IMR-90 (cell line): ENCODE results near the gene SENP7. TPM values are rescaled to one million over a fixed set of nuclear protein-coding genes. Genes with fewer than 3 reads are reported as not detected.

Experiments
- ATAC-seq: fragments of 200-7000 bp; cut with Tn5 transposase; 2 replicates; pipeline ENCODE4 v1.9.1; 2020; ENCODE audit warnings: low read depth, mild to moderate bottlenecking, moderate library complexity
- BruUV-seq: library from RNA; stranded (reverse); fragments of 400-500 nt; replicated peaks from 2 replicates; lab custom pipeline; 2021; lab: Mats Ljungman, UMichigan
- CTCF ChIA-PET: fragments of 300-600 bp; formaldehyde crosslinking; extraction: SDS; loops from one replicate; lab custom pipeline; 2021; ENCODE audit warnings: antibody characterized with exemption; lab: Yijun Ruan, JAX
- POLR2A ChIA-PET: fragments of 300-600 bp; sonication (Branson Sonifier 250); formaldehyde crosslinking; loops from one replicate; lab custom pipeline; 2022; ENCODE audit warnings: antibody characterized with exemption; ENCODE audit not compliant: unreplicated experiment; lab: Charles Lee
- DNase-seq: peaks from one replicate; pipeline ENCODE4 v3.0.0; 2013
- H2AFZ ChIP-seq: replicated peaks from 2 replicates; pipeline ENCODE3; 2013; ENCODE audit warnings: low read length, mild to moderate bottlenecking; ENCODE audit not compliant: poor library complexity
- H2AK5ac ChIP-seq: 2 replicates; pipeline ENCODE4 v1.6.1; 2013; ENCODE audit warnings: low read depth, low read length, inconsistent platforms
- H2AK9ac ChIP-seq: replicated peaks from 2 replicates; pipeline ENCODE3; 2013; ENCODE audit warnings: mild to moderate bottlenecking, low read depth, low read length, moderate library complexity; ENCODE audit not compliant: poor library complexity
- H2BK120ac ChIP-seq: 2 replicates; pipeline ENCODE4 v1.6.1; 2013; ENCODE audit warnings: low read depth, low read length, inconsistent platforms
- H2BK15ac ChIP-seq: 3 replicates; pipeline ENCODE4 v1.6.1; 2013; ENCODE audit warnings: low read depth, low read length, inconsistent platforms
- H2BK20ac ChIP-seq: 2 replicates; pipeline ENCODE4 v1.6.1; 2013; ENCODE audit warnings: low read depth, mild to moderate bottlenecking, inconsistent platforms, low read length, moderate library complexity
- H2BK5ac ChIP-seq: 2 replicates; pipeline ENCODE4 v1.6.1; 2013; ENCODE audit warnings: mild to moderate bottlenecking, low read depth, low read length, inconsistent platforms; ENCODE audit not compliant: poor library complexity, severe bottlenecking
- H3K14ac ChIP-seq: replicated peaks from 2 replicates; pipeline ENCODE4 v1.6.1; 2013; ENCODE audit warnings: low read depth, low read length, inconsistent platforms
- H3K18ac ChIP-seq: 2 replicates; pipeline ENCODE4 v1.6.1; 2013; ENCODE audit warnings: low read depth, low read length, control low read depth
- H3K23ac ChIP-seq: 2 replicates; pipeline ENCODE4 v1.6.1; 2013; ENCODE audit warnings: low read depth, low read length, inconsistent platforms
- H3K27ac ChIP-seq: 2 replicates; pipeline ENCODE4 v1.5.1; 2013; ENCODE audit warnings: mild to moderate bottlenecking, control low read depth, low read length; ENCODE audit not compliant: insufficient read depth
- H3K27me3 ChIP-seq: 2 replicates; pipeline ENCODE4 v1.6.1; 2013; ENCODE audit warnings: low read length; ENCODE audit not compliant: control insufficient read depth, insufficient read depth
- H3K36me3 ChIP-seq: 2 replicates; pipeline ENCODE4 v1.6.1; 2013; ENCODE audit warnings: low read length, mixed read lengths; ENCODE audit not compliant: control insufficient read depth, insufficient read depth
- H3K4ac ChIP-seq: 2 replicates; pipeline ENCODE4 v1.6.1; 2013; ENCODE audit warnings: low read depth, low read length, inconsistent platforms
- H3K4me1 ChIP-seq: 2 replicates; pipeline ENCODE4 v1.6.1; 2013; ENCODE audit warnings: low read length, mixed read lengths; ENCODE audit not compliant: control insufficient read depth, insufficient read depth
- H3K4me2 ChIP-seq: 2 replicates; pipeline ENCODE4 v1.6.1; 2013; ENCODE audit warnings: low read depth, mild to moderate bottlenecking, control low read depth, low read length, moderate library complexity
- H3K4me3 ChIP-seq: 2 replicates; pipeline ENCODE4 v1.5.1; 2013; ENCODE audit warnings: low read depth, mild to moderate bottlenecking, control low read depth, low read length, moderate library complexity; ENCODE audit not compliant: insufficient read depth
- H3K56ac ChIP-seq: 2 replicates; pipeline ENCODE4 v1.6.1; 2013; ENCODE audit warnings: low read length, inconsistent platforms; ENCODE audit not compliant: insufficient read depth; ENCODE audit errors: extremely low read depth
- H3K79me1 ChIP-seq, 2 experiments: 2 replicates each; pipeline ENCODE4 v1.6.1; 2013; ENCODE audit warnings: low read length in 2 of 2, inconsistent platforms in 1 of 2, low read depth in 1 of 2
- H3K9ac ChIP-seq: 2 replicates; pipeline ENCODE4 v1.6.1; 2013; ENCODE audit warnings: low read depth, low read length, control low read depth
- H3K9me1 ChIP-seq: 2 replicates; pipeline ENCODE4 v1.6.1; 2013; ENCODE audit warnings: low read length, inconsistent platforms; ENCODE audit not compliant: insufficient read depth
- H3K9me3 ChIP-seq: 2 replicates; pipeline ENCODE4 v1.6.1; 2013; ENCODE audit warnings: low read length; ENCODE audit not compliant: control insufficient read depth, insufficient read depth
- H4K20me1 ChIP-seq: 2 replicates; pipeline ENCODE4 v1.6.1; 2013; ENCODE audit warnings: low read length, inconsistent platforms; ENCODE audit not compliant: insufficient read depth
- H4K5ac ChIP-seq: 2 replicates; pipeline ENCODE4 v1.6.1; 2013; ENCODE audit warnings: mild to moderate bottlenecking, low read depth, low read length, control low read depth
- H4K8ac ChIP-seq, 2 experiments: 2 replicates each; pipeline ENCODE4 v1.6.1; 2013; ENCODE audit warnings: low read depth in 2 of 2, low read length in 2 of 2, control low read depth in 1 of 2, inconsistent platforms in 1 of 2
- H4K91ac ChIP-seq: 2 replicates; pipeline ENCODE4 v1.6.1; 2013; ENCODE audit warnings: low read depth, low read length, inconsistent platforms; ENCODE audit not compliant: insufficient read depth
- BHLHE40 ChIP-seq: fragments of 150-350 bp; IDR thresholded peaks from 2 replicates; pipeline ENCODE4 v1.6.1; 2016; ENCODE audit warnings: mild to moderate bottlenecking, low read depth, low read length
- FOS ChIP-seq: fragments of 150-350 bp; IDR thresholded peaks from 2 replicates; pipeline ENCODE4 v1.6.1; 2016; ENCODE audit warnings: low read depth, low read length
- SMC3 ChIP-seq: fragments of 150-350 bp; IDR thresholded peaks from 2 replicates; pipeline ENCODE4 v1.6.1; 2016; ENCODE audit warnings: low read depth, mild to moderate bottlenecking, antibody characterized with exemption, low read length, moderate library complexity
- WGBS, 2 experiments: methylation state at CpG; one replicate each; pipeline versions ENCODE4 v1.1.5 to v1.1.7; 2013; ENCODE audit warnings: missing lambda C conversion rate in 2 of 2; ENCODE audit not compliant: insufficient read length in 1 of 2; ENCODE audit errors: extremely low coverage in 2 of 2; 5-methylcytosine and 5-hydroxymethylcytosine counted together
- dilution Hi-C: fragments of 300-500 bp; cut with HindIII; formaldehyde crosslinking; loops from one replicate; pipeline ENCODE4 v1.14.3; 2018; ENCODE audit warnings: low sequenced_read_pairs; ENCODE audit not compliant: unreplicated experiment
- in situ Hi-C: fragments of 300-500 bp; cut with MboI; formaldehyde crosslinking; loops from 3 replicates; pipeline ENCODE4 v1.14.3; 2019; ENCODE audit warnings: low sequenced_read_pairs, inconsistent platforms, mixed read lengths
- intact Hi-C: fragments of 100-400 bp; cut with micrococcal nuclease; formaldehyde crosslinking; loops from 2 replicates; pipeline ENCODE4 v1.10.0; 2022
- polyA plus RNA-seq, 3 experiments: library from polyadenylated mRNA; depleted of rRNA; stranded (reverse); fragments of >200 nt; gene quantifications; 2 replicates each; pipeline ENCODE4 v1.2.3, GENCODE V29; 2012; ENCODE audit warnings: low replicate concordance in 1 of 3
- total RNA-seq: library from RNA; depleted of rRNA; stranded (reverse); fragments of >200 nt; gene quantifications from 2 replicates; pipeline ENCODE4 v1.2.3, GENCODE V29; 2012
- TF ChIP-seq, protein P1 (sequence below): conservative IDR thresholded peaks from 2 replicates; pipeline ENCODE4 v1.5.1; 2012; ENCODE audit warnings: mild to moderate bottlenecking, low read depth, low read length, improper control_type of control experiment
- TF ChIP-seq, protein P2 (sequence below): fragments of 150-350 bp; IDR thresholded peaks from 2 replicates; pipeline ENCODE4 v1.6.1; 2017; ENCODE audit warnings: mild to moderate bottlenecking, antibody characterized with exemption, low read length, low read depth

SENP7 gene
- total and polyA plus RNA-seq, 2 of the 4 experiments (the other 2 are of a cell fraction), result 5.5 to 8.4 TPM

DNA sequence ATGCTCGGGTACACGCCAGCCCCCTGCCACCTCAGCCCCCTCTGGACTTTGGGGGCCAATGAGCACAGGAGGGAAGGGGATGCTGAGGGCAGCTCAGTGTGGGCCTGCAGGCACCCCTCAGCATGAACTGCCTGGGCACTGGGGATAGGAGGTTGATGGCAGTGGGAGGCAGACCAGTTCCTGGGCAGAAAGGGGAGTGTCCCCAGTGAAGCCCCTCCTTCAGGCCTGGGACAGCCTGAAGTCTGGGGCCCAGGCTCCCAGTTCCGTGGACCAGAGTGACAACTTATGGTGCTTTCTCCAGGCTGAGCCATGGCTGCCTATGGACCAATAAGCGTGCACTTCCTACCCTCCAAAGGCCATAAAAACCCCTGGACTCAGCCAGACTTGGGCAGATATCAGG lies 129.4 kb downstream of the SENP7 start:
- no peak overlapping the region for H4K91ac ChIP-seq
- H3K36me3 ChIP-seq, result no peaks in the 10 kb centered on the region
- H3K79me1 ChIP-seq, result peaks cover 16 to 34% of the 10 kb centered on the region in 2 experiments; a peak in 3 of 4 replicates
- H2BK20ac ChIP-seq, result no peak overlapping the region
- no peak overlapping the region for H3K9ac ChIP-seq
- H2BK15ac ChIP-seq, result no peak overlapping the region
- H4K8ac ChIP-seq, result no peak overlapping the region
- H2AK9ac ChIP-seq, result no peak overlapping the region
- H3K4ac ChIP-seq, result no peak overlapping the region
- WGBS, 2 experiments, result 100% methylated on average over 1 of the region's 4 CpGs; no CpG with 5 or more reads in 1 of the 2 experiments
- ATAC-seq (no peak), DNase-seq (no peak)
- no peaks in the 10 kb centered on the region; the same call in 1 of the 2 replicates for H4K20me1 ChIP-seq
- no peak overlapping the region for H2BK120ac ChIP-seq
- peaks cover 2% of the 10 kb centered on the region; the same call in 1 of the 2 replicates for H3K4me1 ChIP-seq
- H3K9me1 ChIP-seq, result peaks cover 4% of the 10 kb centered on the region; the same call in 1 of the 2 replicates
- ChIA-PET POLR2A (no interaction called here), CTCF (interaction anchor here (0.6 kb wide), 1 partner anchor 19 kb away, joined by 5 read pairs; no protein-coding TSS in a partner anchor)
- dilution Hi-C loops (no loop called here), intact Hi-C loops (loop anchor here (2.0 kb wide), 1 partner anchor 187 kb away; no protein-coding TSS in a partner anchor), in situ Hi-C loops (no loop called here)
- peaks cover 3% of the 10 kb centered on the region for H3K9me3 ChIP-seq
- BruUV-seq, result no TSS peak
- TF ChIP-seq, protein P1, sequence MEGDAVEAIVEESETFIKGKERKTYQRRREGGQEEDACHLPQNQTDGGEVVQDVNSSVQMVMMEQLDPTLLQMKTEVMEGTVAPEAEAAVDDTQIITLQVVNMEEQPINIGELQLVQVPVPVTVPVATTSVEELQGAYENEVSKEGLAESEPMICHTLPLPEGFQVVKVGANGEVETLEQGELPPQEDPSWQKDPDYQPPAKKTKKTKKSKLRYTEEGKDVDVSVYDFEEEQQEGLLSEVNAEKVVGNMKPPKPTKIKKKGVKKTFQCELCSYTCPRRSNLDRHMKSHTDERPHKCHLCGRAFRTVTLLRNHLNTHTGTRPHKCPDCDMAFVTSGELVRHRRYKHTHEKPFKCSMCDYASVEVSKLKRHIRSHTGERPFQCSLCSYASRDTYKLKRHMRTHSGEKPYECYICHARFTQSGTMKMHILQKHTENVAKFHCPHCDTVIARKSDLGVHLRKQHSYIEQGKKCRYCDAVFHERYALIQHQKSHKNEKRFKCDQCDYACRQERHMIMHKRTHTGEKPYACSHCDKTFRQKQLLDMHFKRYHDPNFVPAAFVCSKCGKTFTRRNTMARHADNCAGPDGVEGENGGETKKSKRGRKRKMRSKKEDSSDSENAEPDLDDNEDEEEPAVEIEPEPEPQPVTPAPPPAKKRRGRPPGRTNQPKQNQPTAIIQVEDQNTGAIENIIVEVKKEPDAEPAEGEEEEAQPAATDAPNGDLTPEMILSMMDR, result no peak
- TF ChIP-seq SMC3, result no peak
- TF ChIP-seq BHLHE40, result no peak
- no peak for TF ChIP-seq FOS
- TF ChIP-seq, protein P2, sequence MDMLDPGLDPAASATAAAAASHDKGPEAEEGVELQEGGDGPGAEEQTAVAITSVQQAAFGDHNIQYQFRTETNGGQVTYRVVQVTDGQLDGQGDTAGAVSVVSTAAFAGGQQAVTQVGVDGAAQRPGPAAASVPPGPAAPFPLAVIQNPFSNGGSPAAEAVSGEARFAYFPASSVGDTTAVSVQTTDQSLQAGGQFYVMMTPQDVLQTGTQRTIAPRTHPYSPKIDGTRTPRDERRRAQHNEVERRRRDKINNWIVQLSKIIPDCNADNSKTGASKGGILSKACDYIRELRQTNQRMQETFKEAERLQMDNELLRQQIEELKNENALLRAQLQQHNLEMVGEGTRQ, result no peak
- H2AFZ ChIP-seq, result no peak overlapping the region
- no peak overlapping the region for H3K18ac ChIP-seq
- no peak overlapping the region for H3K14ac ChIP-seq
- no peak overlapping the region for H2BK5ac ChIP-seq
- H3K4me3 ChIP-seq, result no peak overlapping the region
- H2AK5ac ChIP-seq, result no peak overlapping the region
- H3K56ac ChIP-seq, result no peak overlapping the region
- H3K27me3 ChIP-seq, result no peaks in the 10 kb centered on the region
- no peak overlapping the region for H3K27ac ChIP-seq
- H3K23ac ChIP-seq, result no peak overlapping the region
- no peak overlapping the region for H4K5ac ChIP-seq
- H3K4me2 ChIP-seq, result no peak overlapping the region
